HFF-Myc (cell line): ENCODE results near the gene BCL2L14.

Experiments
- DNase-seq: peaks from one replicate; pipeline ENCODE4 v3.0.0-alpha.2; 2011; ENCODE audit warnings: low read depth; ENCODE audit errors: extremely low read depth
- H3K4me3 ChIP-seq: replicated peaks from 2 replicates; pipeline ENCODE4 v1.5.1; 2011; ENCODE audit warnings: low read depth, mild to moderate bottlenecking, control low read depth, low read length
- CTCF ChIP-seq: IDR thresholded peaks from 2 replicates; pipeline ENCODE4 v1.5.1; 2012; ENCODE audit warnings: mild to moderate bottlenecking, low read depth, low read length, control low read depth; ENCODE audit errors: missing control alignments

Gene BCL2L14

DNA sequence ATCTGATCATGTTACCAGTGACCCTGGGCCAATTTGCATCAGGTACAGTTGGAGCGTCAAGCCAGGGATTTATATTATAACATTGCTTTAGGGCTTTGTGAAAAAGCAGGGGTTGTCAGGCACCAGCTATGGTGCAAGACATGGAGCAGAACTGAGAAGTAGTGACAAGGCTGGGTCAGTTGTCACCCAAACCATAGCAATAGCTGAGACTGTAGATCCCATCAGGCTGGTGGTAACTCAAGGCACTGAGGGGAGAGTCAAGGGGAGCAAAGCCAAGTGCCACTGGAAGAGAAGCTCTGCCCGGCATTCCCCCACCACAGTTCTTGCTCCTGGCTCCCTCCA lies 16.9 kb downstream of the BCL2L14 start:
- no peak overlapping the region for H3K4me3 ChIP-seq
- no peak for DNase-seq
- no peak for TF ChIP-seq CTCF

- H3K4me3 ChIP-seq, result no peak overlapping the region
- DNase-seq, result no peak
- TF ChIP-seq CTCF, result no peak
Observed at GRCh38 chr12:12088147-12088546, 17.4 kb downstream of the BCL2L14 start.

DNA sequence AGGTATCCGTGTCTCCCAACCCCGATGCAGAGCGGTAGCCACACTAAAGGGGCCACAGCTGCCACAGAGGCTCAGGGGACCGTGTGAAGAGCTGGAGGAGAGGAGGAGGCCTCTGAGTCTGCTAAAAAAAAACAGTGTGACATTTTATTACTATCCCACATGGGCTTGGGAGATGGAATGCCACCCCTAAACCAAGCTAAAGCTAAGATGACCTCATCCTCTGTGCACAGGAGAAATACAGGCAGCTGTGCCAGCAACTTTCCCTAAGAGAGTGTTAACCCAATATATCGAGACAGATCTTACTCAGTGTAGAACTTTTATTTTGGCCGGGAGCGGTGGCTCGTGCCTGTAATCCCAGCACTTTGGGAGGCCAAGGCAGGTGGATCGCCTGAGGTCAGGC lies 18.0 kb downstream of the BCL2L14 start:
- DNase-seq, result no peak
- H3K4me3 ChIP-seq, result no peak overlapping the region
- no peak for TF ChIP-seq CTCF

DNA sequence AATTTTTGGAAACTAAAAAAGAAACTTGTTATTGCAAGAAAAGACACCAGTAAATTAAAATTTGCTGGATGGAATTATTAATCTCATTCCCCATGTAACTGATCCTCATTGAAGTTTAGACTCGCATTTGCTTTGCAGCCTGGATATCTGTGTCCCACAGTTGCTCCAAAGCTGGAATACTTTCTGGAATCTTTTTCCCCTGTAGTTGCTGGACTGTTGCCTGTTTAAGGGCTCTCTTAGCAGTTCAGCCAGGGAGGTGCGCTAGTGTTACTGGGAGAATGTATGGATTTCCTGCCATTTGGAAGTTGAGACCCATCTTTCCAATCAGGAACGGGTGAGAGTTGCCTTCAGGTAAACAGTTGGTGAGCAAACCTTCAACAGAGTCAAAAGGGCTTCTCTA lies 20.3 kb downstream of the BCL2L14 start:
- DNase-seq, result no peak
- H3K4me3 ChIP-seq, result no peak overlapping the region
- TF ChIP-seq CTCF, result no peak

DNA sequence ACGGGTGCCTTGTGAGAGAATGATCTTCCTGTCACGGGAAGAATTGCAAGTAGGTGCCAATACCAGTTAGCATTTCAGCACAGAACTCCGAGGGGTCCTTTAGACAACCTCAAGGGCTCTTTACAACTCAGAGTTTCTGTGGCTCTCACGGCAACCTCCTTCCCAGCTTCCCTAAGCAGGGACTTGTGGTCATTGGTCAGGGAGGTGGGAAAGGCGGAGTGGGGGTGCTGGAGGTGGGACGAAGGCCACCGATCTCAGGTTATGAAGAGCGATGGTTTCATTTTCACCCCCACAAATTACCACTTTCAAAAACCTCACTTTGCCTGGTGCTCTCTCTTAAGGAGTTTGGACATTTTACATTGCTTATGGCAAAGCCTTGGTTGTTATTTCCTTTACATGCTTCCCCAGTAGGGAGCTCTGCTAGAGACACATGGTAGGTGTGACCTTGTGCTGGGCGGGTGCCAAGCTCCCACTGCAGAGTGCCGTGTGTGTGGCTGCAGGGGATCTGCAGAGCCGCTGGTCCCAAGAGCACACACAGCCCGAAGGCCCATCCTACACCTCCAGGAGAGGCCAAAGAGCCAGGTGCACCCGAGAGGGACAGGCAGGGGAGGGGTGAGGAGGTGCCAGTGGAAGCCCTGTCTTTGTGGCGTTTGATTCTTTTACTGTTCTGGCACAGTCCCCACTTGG lies 21.4 kb downstream of the BCL2L14 start:
- H3K4me3 ChIP-seq, result no peak overlapping the region
- TF ChIP-seq CTCF, result no peak
- DNase-seq, result no peak

DNA sequence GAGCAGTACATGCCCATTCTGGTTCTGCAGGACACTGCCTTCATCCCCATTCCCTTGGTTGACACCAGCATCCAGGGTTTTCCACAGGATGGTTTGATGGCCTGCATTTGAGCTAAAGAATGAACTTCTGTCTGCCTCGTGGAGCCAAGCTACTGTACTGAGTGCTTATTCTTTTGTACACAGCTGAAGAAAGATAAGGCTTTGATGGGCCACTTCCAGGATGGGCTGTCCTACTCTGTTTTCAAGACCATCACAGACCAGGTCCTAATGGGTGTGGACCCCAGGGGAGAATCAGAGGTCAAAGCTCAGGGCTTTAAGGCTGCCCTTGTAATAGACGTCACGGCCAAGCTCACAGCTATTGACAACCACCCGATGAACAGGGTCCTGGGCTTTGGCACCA lies 23.7 kb downstream of the BCL2L14 start:
- H3K4me3 ChIP-seq, result no peak overlapping the region
- TF ChIP-seq CTCF, result no peak
- no peak for DNase-seq

DNA sequence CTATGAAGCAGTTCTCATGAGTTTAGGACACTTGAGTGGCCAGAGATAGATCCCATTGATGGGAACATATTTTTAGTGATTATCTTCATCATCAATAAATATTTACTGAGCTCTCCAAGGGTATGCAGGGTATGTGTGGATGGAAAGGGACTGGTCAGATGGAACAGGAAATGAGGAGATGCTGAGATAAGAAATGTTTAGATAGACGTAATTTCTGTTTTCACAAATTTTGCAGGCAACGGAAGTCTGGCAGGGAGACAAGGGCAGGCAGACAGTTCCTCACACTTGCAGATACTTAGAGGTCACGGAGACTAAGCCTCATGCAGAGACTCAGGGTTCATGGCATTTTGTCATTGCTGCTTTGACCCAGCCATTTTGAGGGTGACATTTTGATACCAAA lies 24.3 kb downstream of the BCL2L14 start:
- DNase-seq, result no peak
- no peak for TF ChIP-seq CTCF
- H3K4me3 ChIP-seq, result no peak overlapping the region
